ENCODE data around the gene DHRS3.

GRCh38 chr1:12525311-12526181 lies 92.5 kb downstream of the DHRS3 start:
- TF ChIP-seq CTCF (IDR thresholded peaks at IDR 0.05) (no peak), POLR2A (IDR thresholded peaks at IDR 0.05) (no peak), EP300 (IDR thresholded peaks at IDR 0.05) (no peak), POLR2AphosphoS5 (IDR thresholded peaks at IDR 0.05) (peak; percentile 55)

Measured in gastroesophageal sphincter (tissue), 3 donors.